ENCODE measurements around the gene HCAR2. TPM values are rescaled to one million over a fixed set of nuclear protein-coding genes. Genes with fewer than 3 reads are reported as not detected.
"Not testable (repeated sequence)": the region's sequence is repeated elsewhere in the genome, so short reads cannot be mapped to it uniquely, and the experiment has no call there.

The HCAR2 gene
- total RNA-seq, 2 donors from 2014 or later, result not detected

GRCh38 chr12:122676015-122676414, 27.1 kb downstream of the HCAR2 start:
- H3K27ac ChIP-seq (ENCODE audit: low read depth, low read length); H3K4me3 ChIP-seq (ENCODE audit: low read length); H3K4me1 ChIP-seq (ENCODE audit: control insufficient read depth, insufficient read depth, low read length); DNase-seq; H3K36me3 ChIP-seq (ENCODE audit: control insufficient read depth, insufficient read depth, low read length); H3K9me3 ChIP-seq (ENCODE audit: control insufficient read depth, low read length); H3K27me3 Mint-ChIP-seq (ENCODE audit: insufficient read depth); H3K9ac ChIP-seq (ENCODE audit: extremely low read depth, low read length, poor library complexity, severe bottlenecking); H3K27ac Mint-ChIP-seq; H3K36me3 Mint-ChIP-seq (ENCODE audit: low read depth); H3K27me3 ChIP-seq (ENCODE audit: control insufficient read depth, insufficient read depth, low read length, poor library complexity, severe bottlenecking); H3K4me3 Mint-ChIP-seq; H3K4me1 Mint-ChIP-seq; H3K9me3 Mint-ChIP-seq: not testable (repeated sequence)
- WGBS, 2 experiments (ENCODE audit: insufficient coverage in 1 of 2, insufficient read length in 1 of 2), result 87 to 98% methylated on average over 6 to 8 of the region's 8 CpGs

DNA sequence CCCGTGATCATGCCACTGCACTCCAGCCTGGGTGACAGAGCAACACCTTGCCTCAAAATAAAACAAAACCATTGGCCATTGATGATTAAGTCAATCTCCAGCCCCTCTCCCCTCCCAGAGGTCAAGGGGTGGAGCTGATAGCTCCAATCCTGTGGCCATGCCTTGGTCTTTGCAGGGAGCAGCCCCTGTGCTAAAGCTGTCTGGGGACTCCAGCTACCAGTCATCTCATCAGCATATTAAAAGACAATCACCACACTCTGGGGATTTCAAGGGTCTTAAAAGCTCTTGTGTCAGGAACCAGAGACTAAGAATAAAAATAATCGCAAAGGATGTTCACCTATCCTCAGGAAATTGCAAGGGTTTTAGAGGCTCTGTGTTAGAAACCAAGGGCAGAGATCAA, 30.6 kb downstream of the HCAR2 start:
- Mint-ChIP-seq H3K27me3 (ENCODE audit: insufficient read depth) (no peaks in the 10 kb centered on the region), H3K4me3 (no peak overlapping the region), H3K9me3 (peaks cover 10% of the 10 kb centered on the region), H3K36me3 (ENCODE audit: low read depth) (no peaks in the 10 kb centered on the region), H3K4me1 (peaks cover 6% of the 10 kb centered on the region), H3K27ac (peak overlapping the region; percentile 15)
- Histone ChIP-seq H3K27ac (ENCODE audit: low read depth, low read length) (no peak overlapping the region), H3K4me1 (ENCODE audit: control insufficient read depth, insufficient read depth, low read length) (no peaks in the 10 kb centered on the region), H3K27me3 (ENCODE audit: control insufficient read depth, insufficient read depth, low read length, poor library complexity, severe bottlenecking) (no peaks in the 10 kb centered on the region), H3K9ac (ENCODE audit: extremely low read depth, low read length, poor library complexity, severe bottlenecking) (no peak overlapping the region), H3K4me3 (ENCODE audit: low read length) (no peak overlapping the region), H3K9me3 (ENCODE audit: control insufficient read depth, low read length) (no peaks in the 10 kb centered on the region), H3K36me3 (ENCODE audit: control insufficient read depth, insufficient read depth, low read length) (no peaks in the 10 kb centered on the region)
- no peak for TF ChIP-seq CTCF (conservative IDR thresholded peaks at IDR 0.05)
- peak; percentile 64 for DNase-seq
- 85 to 88% methylated on average over 2 of the region's 2 CpGs for WGBS, 2 experiments (ENCODE audit: insufficient coverage in 1 of 2, insufficient read length in 1 of 2)

GRCh38 chr12:122669397-122670070, 33.6 kb downstream of the HCAR2 start:
- no peaks in the 10 kb centered on the region for H3K27me3 Mint-ChIP-seq (ENCODE audit: insufficient read depth)

More at GRCh38 chr12:122669397-122670070, 33.6 kb downstream of the HCAR2 start:
- TF ChIP-seq CTCF (conservative IDR thresholded peaks at IDR 0.05), result no peak
- Histone ChIP-seq H3K27ac (ENCODE audit: low read depth, low read length) (no peak overlapping the region), H3K4me3 (ENCODE audit: low read length) (no peak overlapping the region), H3K27me3 (ENCODE audit: control insufficient read depth, insufficient read depth, low read length, poor library complexity, severe bottlenecking) (no peaks in the 10 kb centered on the region), H3K4me1 (ENCODE audit: control insufficient read depth, insufficient read depth, low read length) (no peaks in the 10 kb centered on the region), H3K9ac (ENCODE audit: extremely low read depth, low read length, poor library complexity, severe bottlenecking) (no peak overlapping the region), H3K36me3 (ENCODE audit: control insufficient read depth, insufficient read depth, low read length) (no peaks in the 10 kb centered on the region), H3K9me3 (ENCODE audit: control insufficient read depth, low read length) (no peaks in the 10 kb centered on the region)
- Mint-ChIP-seq H3K36me3 (ENCODE audit: low read depth) (no peaks in the 10 kb centered on the region), H3K9me3 (no peaks in the 10 kb centered on the region), H3K4me1 (peaks cover 6% of the 10 kb centered on the region), H3K27ac (no peak overlapping the region), H3K4me3 (no peak overlapping the region)
- 94 to 99% methylated on average over 3 to 4 of the region's 5 CpGs for WGBS, 2 experiments (ENCODE audit: insufficient coverage in 1 of 2, insufficient read length in 1 of 2)
- DNase-seq, result no peak
